Epidermal melanocyte (primary cell): ENCODE measurements around the gene FAF1.
"Not testable (repeated sequence)": the region's sequence is repeated elsewhere in the genome, so short reads cannot be mapped to it uniquely, and the experiment has no call there.

Experiments
- DNase-seq: peaks from one replicate; pipeline ENCODE4 v3.0.0; 2011; ENCODE audit warnings: low spot score; ENCODE audit not compliant: insufficient read length

FAF1 gene

DNA sequence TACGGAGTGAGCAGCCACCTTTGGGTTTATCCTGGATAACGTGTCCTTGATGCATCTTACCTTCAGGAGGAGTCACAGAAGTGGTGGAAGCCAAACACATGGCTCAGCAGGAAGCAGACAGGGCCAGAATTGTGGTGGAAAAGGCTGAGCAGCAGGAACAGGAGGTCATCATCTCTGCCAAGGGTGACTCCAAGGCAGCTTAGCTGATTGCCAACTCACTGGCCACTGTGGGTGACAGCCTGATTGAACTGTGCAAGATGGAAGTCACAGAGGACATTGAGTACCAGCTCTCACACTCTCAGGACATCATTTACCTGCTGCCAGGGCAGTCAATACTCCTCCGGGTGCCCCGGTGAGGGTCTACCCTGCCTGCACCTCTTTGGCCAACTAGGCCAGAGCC, 179.3 kb downstream of the FAF1 start:
- no peak for DNase-seq

DNA sequence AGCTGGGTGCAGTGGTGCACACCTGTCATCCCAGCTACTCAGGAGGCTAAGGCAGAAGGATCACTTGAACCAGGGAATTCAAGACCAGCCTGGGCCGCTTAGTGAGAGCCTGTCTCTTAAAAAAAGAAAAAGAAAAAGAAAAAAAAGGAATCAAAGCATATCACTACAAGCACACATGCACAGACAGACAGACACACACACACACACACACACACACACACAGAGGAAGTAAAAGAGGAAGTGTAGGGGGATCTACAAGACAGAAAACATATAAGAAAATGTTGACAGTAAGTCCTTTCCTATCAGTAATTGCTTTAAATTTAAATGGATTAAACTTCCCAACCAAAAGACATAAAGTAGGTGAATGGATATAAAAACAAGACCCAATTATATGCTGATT, 180.3 kb downstream of the FAF1 start:
- DNase-seq = no peak

DNA sequence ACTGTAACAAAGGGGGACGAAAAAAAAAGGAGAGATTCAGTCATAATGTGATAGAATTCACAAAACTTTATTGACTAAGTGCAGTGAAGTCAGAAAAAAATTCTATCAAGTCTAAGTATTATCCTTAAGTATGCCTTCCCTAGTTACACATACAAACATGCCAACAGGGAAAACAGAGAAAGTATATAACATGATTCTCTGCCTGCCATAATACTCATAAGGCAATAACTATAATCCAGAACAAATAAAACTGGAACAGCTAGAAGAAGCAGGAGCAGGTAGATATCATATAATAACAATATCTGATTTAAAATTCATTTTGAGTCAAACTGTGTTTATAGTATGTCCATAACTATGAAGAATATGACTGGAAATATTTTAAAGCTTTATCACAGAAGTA, 184.3 kb downstream of the FAF1 start:
- DNase-seq = no peak

DNA sequence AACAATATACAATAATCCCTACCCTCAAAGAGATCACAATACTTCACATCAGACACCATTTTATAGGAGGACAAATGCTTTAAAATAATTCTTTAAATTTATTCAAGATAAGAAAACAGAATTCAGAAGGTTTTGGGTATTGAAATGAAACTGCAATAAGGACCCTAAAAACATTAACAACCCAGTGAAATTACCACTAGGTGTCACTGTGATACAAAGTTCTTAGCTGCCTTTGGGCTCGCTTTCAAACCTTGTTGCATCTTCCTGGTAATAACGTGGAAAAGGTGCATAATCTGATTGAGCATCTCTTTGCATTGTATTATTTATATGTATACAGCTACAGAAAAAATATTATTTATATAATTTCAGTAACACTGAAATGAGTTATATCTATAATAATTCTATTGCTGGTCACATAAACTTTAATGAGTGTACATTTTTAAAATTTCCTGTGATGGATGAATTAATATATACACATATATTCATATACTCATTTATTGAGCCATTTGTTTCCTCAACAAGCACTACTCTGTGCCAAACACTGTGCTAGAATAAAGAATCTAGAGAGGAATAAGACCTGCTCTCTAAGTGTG, 185.2 kb downstream of the FAF1 start:
- peak; percentile 22 for DNase-seq

- DNase-seq = no peak
Measured at GRCh38 chr1:50766688-50767087, 193.4 kb downstream of the FAF1 start.

GRCh38 chr1:50756543-50756942, 203.5 kb downstream of the FAF1 start:
- DNase-seq = not testable (repeated sequence)

DNA sequence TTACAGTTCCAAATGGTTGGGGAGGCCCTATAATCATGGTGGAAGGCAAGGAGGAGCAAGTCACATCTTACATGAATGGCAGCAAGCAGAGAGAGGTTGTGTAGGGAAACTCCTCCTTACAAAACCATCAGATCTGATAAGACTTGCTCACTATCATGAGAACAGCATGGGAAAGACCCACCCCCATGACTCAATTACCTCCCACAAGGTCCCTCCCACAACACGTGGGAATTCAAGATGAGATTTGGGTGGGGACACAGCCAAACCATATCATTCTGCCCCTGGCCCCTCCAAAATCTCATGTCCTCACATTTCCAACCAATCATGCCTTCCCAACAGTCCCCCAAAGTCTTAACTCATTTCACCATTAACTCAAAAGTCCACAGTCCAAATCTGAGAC, 205.3 kb downstream of the FAF1 start:
- DNase-seq = not testable (repeated sequence)

GRCh38 chr1:50750021-50750619, 209.9 kb downstream of the FAF1 start:
- no peak for DNase-seq

DNA sequence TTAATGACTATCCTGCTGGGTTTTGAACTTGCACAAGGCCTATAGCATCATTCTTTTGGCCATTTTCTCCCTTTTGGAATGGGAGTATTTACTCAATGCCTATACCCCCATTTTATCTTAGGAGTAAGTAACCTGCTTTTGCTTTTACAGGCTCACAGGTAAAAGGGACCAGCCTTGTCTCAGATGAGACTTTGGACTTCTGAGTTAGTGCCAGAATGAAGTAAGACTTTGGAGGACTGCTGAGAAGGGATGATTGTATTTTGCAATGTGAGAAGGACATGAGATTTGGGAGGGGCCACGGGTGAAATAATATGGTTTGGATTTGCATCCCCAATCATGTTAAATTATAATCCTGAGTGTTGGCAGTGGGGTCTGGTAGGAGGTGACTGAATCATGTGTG, 212.7 kb downstream of the FAF1 start:
- DNase-seq = no peak

GRCh38 chr1:50742523-50742922, 217.5 kb downstream of the FAF1 start:
- no peak for DNase-seq

- no peak for DNase-seq
Measured at GRCh38 chr1:50739125-50739524, 220.9 kb downstream of the FAF1 start.

DNA sequence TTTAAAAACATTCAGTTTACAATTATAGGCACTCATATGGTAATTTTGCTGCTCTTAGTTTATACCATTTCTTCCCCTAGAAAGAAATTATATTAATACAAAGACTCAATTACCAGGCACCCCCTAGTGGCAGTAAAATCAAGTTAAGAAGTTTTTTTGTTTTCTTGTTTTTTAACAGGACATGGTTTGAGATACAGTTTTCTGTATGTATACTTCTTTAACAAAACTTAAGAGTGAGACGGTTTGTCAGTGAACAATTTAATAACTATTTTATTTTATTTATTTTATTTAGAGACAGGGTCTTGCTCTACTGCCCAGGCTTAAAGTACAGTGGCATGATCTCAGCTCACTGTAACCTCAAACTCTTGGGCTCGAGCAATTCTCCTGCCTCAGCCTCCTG, 224.6 kb downstream of the FAF1 start:
- DNase-seq = peak; percentile 34

- not testable (repeated sequence) for DNase-seq
Measured at GRCh38 chr1:50727578-50727977, 232.5 kb downstream of the FAF1 start.

DNA sequence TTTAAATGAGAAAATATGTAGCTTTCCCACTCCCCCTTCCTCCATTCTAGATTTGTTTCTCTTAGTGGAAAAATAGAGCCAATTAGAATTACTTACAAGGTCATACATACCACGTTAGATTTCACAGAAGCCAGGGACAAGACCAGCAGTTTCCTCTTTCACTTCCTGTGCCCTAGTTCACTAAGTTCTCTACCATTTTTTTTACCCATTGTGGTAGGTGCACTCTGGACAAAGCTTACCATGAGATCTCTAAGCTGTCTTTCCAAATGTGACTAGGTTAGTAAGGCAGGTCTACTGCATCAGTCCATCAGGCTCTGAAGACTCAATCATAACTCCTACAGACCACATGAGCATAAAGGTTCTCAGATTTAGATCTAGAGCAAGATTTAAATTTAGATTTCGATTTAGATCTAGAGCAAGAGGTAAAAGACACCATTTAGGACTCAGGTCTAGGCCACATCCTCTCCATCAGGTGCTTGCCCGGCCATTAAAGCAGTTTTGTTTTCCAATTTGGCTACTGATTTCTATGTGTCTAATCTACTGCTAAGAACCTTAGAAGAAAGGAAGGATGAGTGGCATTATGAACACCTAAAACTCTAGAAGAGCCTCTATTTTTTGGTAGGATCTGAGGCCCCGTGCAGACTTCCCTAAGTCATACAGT, 235.3 kb downstream of the FAF1 start:
- DNase-seq = no peak

GRCh38 chr1:50720457-50721053, 239.5 kb downstream of the FAF1 start:
- no peak for DNase-seq

GRCh38 chr1:50719126-50719525, 240.9 kb downstream of the FAF1 start:
- DNase-seq = no peak

DNA sequence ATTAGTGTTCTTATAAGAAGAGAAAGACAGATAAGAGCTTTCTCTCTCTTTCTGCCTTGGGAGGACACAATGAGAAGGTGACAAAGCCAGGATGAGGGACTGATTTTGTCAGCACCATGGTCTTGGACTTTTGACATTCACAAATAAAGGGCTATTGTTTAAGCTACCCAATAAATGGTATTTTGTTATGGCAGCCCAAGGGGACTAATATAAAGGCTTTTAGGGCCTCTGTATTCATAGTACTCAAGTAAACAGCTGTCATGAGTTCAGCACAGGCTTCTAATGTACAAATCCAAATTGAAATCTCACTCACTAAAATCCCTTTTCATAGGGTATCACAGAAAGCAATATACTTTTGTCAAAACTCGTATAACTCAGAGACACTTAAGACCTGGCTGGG, 242.7 kb downstream of the FAF1 start:
- DNase-seq = no peak

DNA sequence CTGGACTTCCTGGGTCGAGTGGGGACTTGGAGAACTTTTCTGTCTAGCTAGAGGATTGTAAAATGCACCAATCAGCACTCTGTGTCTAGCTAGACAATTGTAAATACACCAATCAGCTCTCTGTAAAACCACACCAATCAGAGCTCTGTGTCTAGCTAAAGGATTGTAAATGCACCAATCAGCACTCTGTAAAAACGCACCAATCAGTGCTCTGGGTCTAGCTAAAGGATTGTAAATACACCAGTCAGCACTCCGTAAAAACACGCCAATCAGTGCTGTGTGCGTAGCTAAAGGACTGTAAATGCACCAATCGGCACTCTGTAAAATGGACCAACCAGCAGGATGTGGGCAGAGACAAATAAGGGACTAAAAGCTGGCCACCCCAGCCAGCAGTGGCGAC, 243.6 kb downstream of the FAF1 start:
- not testable (repeated sequence) for DNase-seq

GRCh38 chr1:50710099-50710498, 250.0 kb downstream of the FAF1 start:
- no peak for DNase-seq

DNA sequence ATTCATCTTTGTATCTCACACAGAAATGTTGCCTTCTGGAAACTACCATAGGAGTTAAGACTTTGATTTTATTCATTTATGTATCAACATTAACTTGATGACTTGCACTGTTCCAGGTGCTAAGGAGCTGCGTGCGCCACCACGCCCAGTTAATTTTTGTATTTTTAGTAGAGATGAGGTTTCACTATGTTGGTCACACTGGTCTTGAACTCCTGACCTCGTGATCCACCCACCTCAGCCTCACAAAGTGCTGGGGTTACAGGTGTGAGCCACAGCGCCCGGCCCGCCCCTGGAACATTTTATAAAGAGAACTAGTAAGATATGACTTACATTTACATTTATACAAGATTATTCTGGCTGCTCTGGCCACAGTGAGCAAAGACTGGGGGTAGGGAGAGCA, 252.2 kb downstream of the FAF1 start:
- DNase-seq = no peak

DNA sequence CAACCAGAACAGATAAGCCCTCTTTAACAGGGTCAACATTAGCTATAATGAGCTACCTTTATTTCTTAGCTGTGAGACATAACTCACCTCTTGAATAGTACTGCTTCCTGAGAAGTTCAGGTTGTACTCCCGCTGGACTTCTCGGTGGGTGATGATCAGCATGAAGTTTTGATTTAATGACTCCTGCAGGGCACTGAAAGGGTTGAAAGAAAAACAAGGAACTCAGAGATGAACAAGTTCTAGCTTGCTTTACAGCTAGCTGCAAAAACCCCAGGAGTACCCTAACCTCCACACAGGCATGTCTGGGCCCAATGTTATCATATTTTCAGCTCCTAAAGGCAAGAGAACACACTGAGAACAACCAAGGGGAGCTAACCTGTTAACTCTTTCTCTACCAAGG, 254.4 kb downstream of the FAF1 start:
- DNase-seq = no peak

- no peak for DNase-seq
Measured at GRCh38 chr1:50705041-50705440, 255.0 kb downstream of the FAF1 start.

DNA sequence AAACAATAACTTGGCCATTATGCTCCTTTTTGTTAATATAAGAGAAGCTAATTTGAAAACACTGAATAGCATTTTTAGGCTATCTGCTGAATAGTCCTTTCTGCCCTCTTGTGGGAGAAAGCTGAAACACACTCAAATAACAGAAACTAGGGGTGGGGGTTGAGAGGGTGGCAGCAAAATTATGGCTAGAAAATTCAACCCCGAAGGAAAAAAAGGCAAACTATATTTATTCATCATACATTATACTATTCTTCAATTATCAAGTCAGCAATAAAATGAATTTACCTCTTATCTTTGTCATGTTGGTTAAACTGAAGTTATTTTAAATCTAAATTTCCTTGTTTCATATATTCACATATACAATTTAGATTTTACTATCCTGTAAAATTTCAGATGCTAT, 255.9 kb downstream of the FAF1 start:
- peak; percentile 22 for DNase-seq
